Keratinocyte (primary cell): ENCODE data around the gene SCNN1B. TPM values are rescaled to one million over a fixed set of nuclear protein-coding genes. Genes with fewer than 3 reads are reported as not detected.

Experiments
- DNase-seq: peaks from one replicate; pipeline ENCODE4 v3.0.0-alpha.2; 2011; ENCODE audit warnings: low read depth, missing footprints, low spot score
- FAIRE-seq: peaks from 2 replicates; lab custom pipeline; 2011; peaks lifted over from hg19 to GRCh38; lab: Jason Lieb, UNC
- H2AFZ ChIP-seq: 2 replicates; pipeline ENCODE4 v1.6.0; 2012; ENCODE audit warnings: low read length, control low read depth, inconsistent platforms; ENCODE audit not compliant: control insufficient read depth
- H3K27ac ChIP-seq: 2 replicates; pipeline ENCODE4 v1.5.1; 2011; ENCODE audit warnings: low read length; ENCODE audit not compliant: control insufficient read depth, insufficient read depth
- H3K27me3 ChIP-seq: 3 replicates; pipeline ENCODE4 v1.6.0; 2011; ENCODE audit warnings: low read length; ENCODE audit not compliant: control insufficient read depth, insufficient read depth; ENCODE audit errors: extremely low read depth
- H3K36me3 ChIP-seq, 2 experiments: 2 replicates in 1 of 2; 3 replicates in 1 of 2; pipeline ENCODE4 v1.5.1; 2011; ENCODE audit warnings: low read length in 2 of 2, mild to moderate bottlenecking in 1 of 2; ENCODE audit not compliant: control insufficient read depth in 2 of 2, insufficient read depth in 2 of 2; ENCODE audit errors: extremely low read depth in 1 of 2
- H3K4me1 ChIP-seq: 3 replicates; pipeline ENCODE4 v1.5.1; 2011; ENCODE audit warnings: low read length; ENCODE audit not compliant: control insufficient read depth, insufficient read depth; ENCODE audit errors: extremely low read depth
- H3K4me2 ChIP-seq: 3 replicates; pipeline ENCODE4 v1.6.0; 2011; ENCODE audit warnings: low read depth, low read length; ENCODE audit not compliant: control insufficient read depth, insufficient read depth; ENCODE audit errors: extremely low read depth
- H3K4me3 ChIP-seq, 3 experiments: fragments of 200-600 bp in 1 of 3; sonication (generic) in 1 of 3; 2 replicates in 2 of 3; 3 replicates in 1 of 3; pipeline ENCODE4 v1.5.1; 2011 to 2016; ENCODE audit warnings: low read length in 3 of 3, mild to moderate bottlenecking in 3 of 3, control low read depth in 2 of 3, inconsistent platforms in 1 of 3, low read depth in 1 of 3, mixed read lengths in 1 of 3, mixed run types in 1 of 3, moderate library complexity in 1 of 3; ENCODE audit not compliant: control insufficient read depth in 2 of 3, insufficient read depth in 2 of 3; ENCODE audit errors: extremely low read depth in 1 of 3
- H3K79me2 ChIP-seq: 2 replicates; pipeline ENCODE4 v1.6.0; 2012; ENCODE audit warnings: low read length; ENCODE audit not compliant: control insufficient read depth, insufficient read depth
- H3K9ac ChIP-seq: 3 replicates; pipeline ENCODE4 v1.6.0; 2011; ENCODE audit warnings: low read length; ENCODE audit not compliant: control insufficient read depth, insufficient read depth; ENCODE audit errors: extremely low read depth
- H3K9me1 ChIP-seq: 3 replicates; pipeline ENCODE4 v1.6.0; 2011; ENCODE audit warnings: low read length; ENCODE audit not compliant: control insufficient read depth, insufficient read depth; ENCODE audit errors: extremely low read depth
- H3K9me3 ChIP-seq: 2 replicates; pipeline ENCODE4 v1.5.1; 2012; ENCODE audit warnings: low read depth, low read length; ENCODE audit not compliant: control insufficient read depth
- H4K20me1 ChIP-seq: 3 replicates; pipeline ENCODE4 v1.6.0; 2011; ENCODE audit warnings: low read length; ENCODE audit not compliant: control insufficient read depth, insufficient read depth; ENCODE audit errors: extremely low read depth
- CTCF ChIP-seq, 3 experiments: IDR thresholded peaks in 1 of 3; conservative IDR thresholded peaks in 1 of 3; optimal IDR thresholded peaks in 1 of 3; 2 replicates in 2 of 3; 3 replicates in 1 of 3; pipeline versions ENCODE3 to v1.5.1; 2011; ENCODE audit warnings: low read length in 3 of 3, mild to moderate bottlenecking in 3 of 3, moderate library complexity in 2 of 3, control low read depth in 1 of 3, inconsistent platforms in 1 of 3; ENCODE audit not compliant: insufficient read depth in 2 of 3; ENCODE audit errors: extremely low read depth in 1 of 3
- EZH2 ChIP-seq: IDR thresholded peaks from one replicate; pipeline ENCODE4 v1.6.1; 2012; ENCODE audit warnings: inconsistent platforms, mild to moderate bottlenecking, low read length, moderate library complexity
- dilution Hi-C: fragments of 300-500 bp; cut with MboI; formaldehyde crosslinking; loops from one replicate; pipeline ENCODE4 v1.7.0; 2020; ENCODE audit warnings: low sequenced_read_pairs; ENCODE audit not compliant: extremely low pct_ligation_motif_present
- polyA plus RNA-seq, 5 experiments: library from polyadenylated mRNA; depleted of rRNA in 3 of 5; stranded (reverse) in 3 of 5; stranded (forward) in 1 of 5; unstranded in 1 of 5; fragments of >200 nt; gene quantifications; 1 replicate in 1 of 5; 2 replicates in 3 of 5; 3 replicates in 1 of 5; pipeline versions ENCODE4 v1.2.1 to v1.2.3, GENCODE V29; 2011 to 2012; ENCODE audit warnings: missing spikeins in 2 of 5, low read depth in 1 of 5, low replicate concordance in 1 of 5

The SCNN1B gene
- polyA plus RNA-seq, 1 donor (not counting 4 experiments of a cell fraction or from before 2014, with no cell fraction given) = 0.92 TPM

DNA sequence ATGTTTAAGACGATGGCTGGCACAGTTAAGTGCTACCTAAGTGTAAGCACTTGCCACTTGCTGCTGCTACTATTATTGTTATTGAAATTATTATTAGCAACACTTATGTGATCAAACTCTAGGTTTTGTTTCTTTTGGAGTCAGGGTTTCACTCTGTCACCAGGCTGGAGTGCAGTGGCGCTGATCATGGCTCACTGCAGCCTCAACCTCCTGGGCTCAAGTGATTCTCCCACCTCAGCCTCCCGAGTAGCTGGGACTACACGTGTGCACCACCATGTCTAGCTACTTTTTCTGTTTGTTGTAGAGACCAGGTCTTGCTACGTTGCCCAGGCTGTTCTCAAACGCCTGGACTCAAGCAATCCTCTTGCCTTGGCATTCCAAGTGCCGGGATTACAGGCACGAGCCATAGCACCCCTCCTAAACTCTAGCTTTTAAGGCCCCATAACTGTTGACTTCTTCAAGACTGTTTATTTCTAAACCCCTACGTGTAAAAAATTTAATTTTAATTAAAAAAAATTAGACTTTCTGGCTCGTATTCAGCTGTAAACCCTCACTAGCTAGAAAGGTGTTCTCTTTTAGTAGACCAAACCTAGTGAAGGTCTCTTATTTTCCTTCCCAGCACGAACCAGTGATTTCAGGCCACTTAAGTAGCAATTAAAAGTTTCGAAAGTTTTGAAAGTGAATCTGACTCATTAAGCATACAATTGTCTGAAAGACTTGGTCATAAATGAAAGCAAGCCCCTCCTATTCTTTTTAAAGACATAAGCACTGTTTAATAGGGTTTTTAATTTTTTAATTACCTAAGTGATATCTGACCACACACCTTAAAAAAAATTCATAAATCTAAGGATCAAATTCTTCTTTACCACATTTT lies 11.7 kb upstream of the SCNN1B start:
- Histone ChIP-seq H3K36me3 (no peaks in the 10 kb centered on the region), H2AFZ (no peak overlapping the region), H3K4me3 (no peak overlapping the region), H3K9me1 (no peaks in the 10 kb centered on the region), H3K27me3 (no peaks in the 10 kb centered on the region), H3K27ac (no peak overlapping the region), H4K20me1 (no peaks in the 10 kb centered on the region), H3K4me2 (no peak overlapping the region), H3K9ac (no peak overlapping the region), H3K4me1 (peaks cover 9% of the 10 kb centered on the region), H3K9me3 (no peaks in the 10 kb centered on the region), H3K79me2 (no peaks in the 10 kb centered on the region)
- DNase-seq = no peak
- TF ChIP-seq EZH2 (no peak), CTCF (optimal IDR thresholded peaks at IDR 0.05 in 1 of 3, IDR thresholded peaks at IDR 0.05 in 1 of 3, conservative IDR thresholded peaks at IDR 0.05 in 1 of 3; ENCODE audit: extremely low read depth in 1 of 3, insufficient read depth in 2 of 3, low read length in 3 of 3) (no peak)
- dilution Hi-C loops = no loop called here
- FAIRE-seq = no peak

DNA sequence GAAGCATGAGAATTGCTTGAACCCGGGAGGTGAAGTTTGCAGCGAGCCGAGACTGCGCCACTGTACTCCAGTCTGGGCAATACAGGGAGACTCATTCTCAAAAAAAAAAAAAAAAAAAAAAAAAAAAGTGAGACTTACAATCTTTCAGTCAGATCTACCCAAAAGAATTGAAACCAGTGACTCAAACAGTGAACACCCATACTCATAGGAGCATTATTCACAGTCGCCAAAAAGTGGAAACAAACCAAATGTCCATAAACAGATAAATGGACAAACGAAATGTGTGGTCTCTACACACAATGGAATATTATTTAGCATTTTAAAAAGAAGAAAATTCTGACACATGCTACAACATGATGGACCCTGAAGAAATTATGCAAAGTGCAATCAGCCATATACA lies 9.1 kb upstream of the SCNN1B start:
- no peak overlapping the region for H3K9ac ChIP-seq
- H3K4me3 ChIP-seq = no peak overlapping the region
- H2AFZ ChIP-seq = no peak overlapping the region
- no peak for TF ChIP-seq CTCF (optimal IDR thresholded peaks at IDR 0.05 in 1 of 3, IDR thresholded peaks at IDR 0.05 in 1 of 3, conservative IDR thresholded peaks at IDR 0.05 in 1 of 3; ENCODE audit: extremely low read depth in 1 of 3, insufficient read depth in 2 of 3, low read length in 3 of 3)
- H3K9me3 ChIP-seq = no peaks in the 10 kb centered on the region
- no peak for FAIRE-seq
- DNase-seq = no peak
- no peaks in the 10 kb centered on the region for H3K79me2 ChIP-seq
- H3K9me1 ChIP-seq = no peaks in the 10 kb centered on the region
- no peaks in the 10 kb centered on the region for H4K20me1 ChIP-seq
- no peaks in the 10 kb centered on the region for H3K36me3 ChIP-seq
- H3K27ac ChIP-seq = no peak overlapping the region
- dilution Hi-C loops = no loop called here
- no peak overlapping the region for H3K4me2 ChIP-seq
- no peaks in the 10 kb centered on the region for H3K27me3 ChIP-seq
- H3K4me1 ChIP-seq = no peaks in the 10 kb centered on the region
